Muscle of leg (tissue), 11 donors: ENCODE results near the gene ZEB2. TPM values are rescaled to one million over a fixed set of nuclear protein-coding genes. Genes with fewer than 3 reads are reported as not detected.

ENCODE experiments used
- DNase-seq: peaks from one replicate; pipeline ENCODE4 v3.0.0; 2013
- H3K27ac ChIP-seq: one replicate; pipeline ENCODE4 v1.5.1; 2013; ENCODE audit warnings: mild to moderate bottlenecking, low read length, control low read depth
- H3K27me3 ChIP-seq: one replicate; pipeline ENCODE4 v1.6.1; 2013; ENCODE audit warnings: low read length; ENCODE audit not compliant: control insufficient read depth, insufficient read depth
- H3K36me3 ChIP-seq: one replicate; pipeline ENCODE4 v1.6.1; 2013; ENCODE audit warnings: low read length; ENCODE audit not compliant: control insufficient read depth, insufficient read depth
- H3K4me1 ChIP-seq: one replicate; pipeline ENCODE4 v1.6.1; 2013; ENCODE audit warnings: low read length; ENCODE audit not compliant: control insufficient read depth, insufficient read depth
- H3K4me3 ChIP-seq: one replicate; pipeline ENCODE4 v1.5.1; 2013; ENCODE audit warnings: low read length, control low read depth
- H3K9me3 ChIP-seq: replicated peaks from 2 replicates; pipeline ENCODE4 v1.6.1; 2013; ENCODE audit warnings: low read depth, low read length; ENCODE audit not compliant: control insufficient read depth
- WGBS: methylation state at CpG from one replicate; pipeline ENCODE4 v1.1.5; 2013; ENCODE audit warnings: missing lambda C conversion rate; ENCODE audit not compliant: insufficient coverage; 5-methylcytosine and 5-hydroxymethylcytosine counted together
- polyA plus RNA-seq, 8 donors: library from polyadenylated mRNA; unstranded; fragments of 120-200 nt; gene quantifications; one replicate each; pipeline versions ENCODE4 v1.2.1 to v1.2.3, GENCODE V29; 2013; ENCODE audit warnings: inconsistent platforms in 1 of 8, low replicate concordance in 1 of 8; ENCODE audit not compliant: insufficient read length in 8 of 8, insufficient read depth in 1 of 8
- total RNA-seq: library from RNA; stranded (reverse); fragments of 120-200 nt; gene quantifications from one replicate; pipeline ENCODE4 v1.2.4, GENCODE V29; 2013

Gene ZEB2
- total and polyA plus RNA-seq, 9 donors = 90.0 to 163 (median 118) TPM

- 85% methylated on average over 4 of the region's 10 CpGs for WGBS
- peaks cover 16% of the 10 kb centered on the region for H3K36me3 ChIP-seq
- no peaks in the 10 kb centered on the region for H3K9me3 ChIP-seq
- DNase-seq = no peak
- H3K4me3 ChIP-seq = no peak overlapping the region
- H3K4me1 ChIP-seq = peaks cover 6% of the 10 kb centered on the region
- no peak overlapping the region for H3K27ac ChIP-seq
- H3K27me3 ChIP-seq = no peaks in the 10 kb centered on the region
These were observed 30.5 kb downstream of the ZEB2 start for GRCh38 chr2:144489315-144489916.

GRCh38 chr2:144484201-144484948 lies 35.5 kb downstream of the ZEB2 start:
- Histone ChIP-seq H3K9me3 (no peaks in the 10 kb centered on the region), H3K4me1 (peaks cover 12% of the 10 kb centered on the region), H3K4me3 (no peak overlapping the region), H3K27me3 (no peaks in the 10 kb centered on the region), H3K36me3 (peaks cover 9% of the 10 kb centered on the region), H3K27ac (no peak overlapping the region)
- no peak for DNase-seq
- 90% methylated on average over 3 of the region's 5 CpGs for WGBS

DNA sequence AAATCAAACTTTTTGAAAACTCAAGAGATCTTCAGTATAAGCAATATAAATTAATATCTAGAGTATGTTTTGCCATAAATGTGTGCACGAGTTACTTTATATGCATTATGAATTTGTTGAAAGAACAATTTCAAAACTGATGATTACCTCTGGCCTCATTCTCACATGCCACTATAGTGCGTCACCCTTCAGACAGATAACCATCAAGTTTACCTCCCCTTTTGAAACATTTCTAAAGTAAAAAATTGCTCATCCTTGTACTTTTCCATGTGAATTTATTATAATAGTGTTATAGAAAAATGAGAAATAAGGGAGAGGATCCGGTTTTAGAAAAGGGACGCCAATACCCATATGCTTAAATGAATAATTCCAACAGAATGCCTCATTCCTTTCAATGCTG lies 38.3 kb downstream of the ZEB2 start:
- no CpG with 5 or more reads among the region's 4 CpGs for WGBS
- Histone ChIP-seq H3K9me3 (no peaks in the 10 kb centered on the region), H3K27me3 (no peaks in the 10 kb centered on the region), H3K4me1 (peaks cover 16% of the 10 kb centered on the region), H3K36me3 (peaks cover 15% of the 10 kb centered on the region), H3K27ac (no peak overlapping the region), H3K4me3 (no peak overlapping the region)
- DNase-seq = no peak

GRCh38 chr2:144481109-144481508 lies 38.8 kb downstream of the ZEB2 start:
- WGBS = 50% methylated on average over 2 of the region's 6 CpGs

DNA sequence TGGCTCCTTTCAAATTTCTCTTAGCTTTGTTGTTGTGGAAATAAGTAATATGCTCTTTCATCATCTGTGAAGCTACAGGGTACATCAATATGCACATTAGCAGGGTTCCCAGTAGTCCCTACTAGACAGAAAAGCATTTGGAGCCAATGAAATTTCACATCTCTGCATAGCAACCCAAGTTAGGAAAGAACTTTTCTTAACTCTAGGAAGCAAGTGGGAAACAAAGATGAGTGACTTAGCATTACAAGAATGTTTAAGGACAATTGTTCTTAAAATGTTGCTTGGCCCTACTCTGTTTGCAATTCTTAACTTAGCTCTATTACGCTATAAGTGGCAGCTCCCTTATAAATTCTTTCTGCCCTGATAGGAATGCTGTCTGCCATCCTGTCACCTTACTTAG lies 39.6 kb downstream of the ZEB2 start:
- Histone ChIP-seq H3K4me1 (peaks cover 16% of the 10 kb centered on the region), H3K36me3 (peaks cover 18% of the 10 kb centered on the region), H3K27ac (no peak overlapping the region), H3K4me3 (no peak overlapping the region), H3K27me3 (no peaks in the 10 kb centered on the region), H3K9me3 (no peaks in the 10 kb centered on the region)
- DNase-seq = no peak
- WGBS = no CpG with 5 or more reads among the region's 1 CpG

More at GRCh38 chr2:144481109-144481508, 38.8 kb downstream of the ZEB2 start:
- Histone ChIP-seq H3K27me3 (no peaks in the 10 kb centered on the region), H3K9me3 (no peaks in the 10 kb centered on the region), H3K4me3 (no peak overlapping the region), H3K27ac (no peak overlapping the region), H3K4me1 (peaks cover 16% of the 10 kb centered on the region), H3K36me3 (peaks cover 18% of the 10 kb centered on the region)
- no peak for DNase-seq

DNA sequence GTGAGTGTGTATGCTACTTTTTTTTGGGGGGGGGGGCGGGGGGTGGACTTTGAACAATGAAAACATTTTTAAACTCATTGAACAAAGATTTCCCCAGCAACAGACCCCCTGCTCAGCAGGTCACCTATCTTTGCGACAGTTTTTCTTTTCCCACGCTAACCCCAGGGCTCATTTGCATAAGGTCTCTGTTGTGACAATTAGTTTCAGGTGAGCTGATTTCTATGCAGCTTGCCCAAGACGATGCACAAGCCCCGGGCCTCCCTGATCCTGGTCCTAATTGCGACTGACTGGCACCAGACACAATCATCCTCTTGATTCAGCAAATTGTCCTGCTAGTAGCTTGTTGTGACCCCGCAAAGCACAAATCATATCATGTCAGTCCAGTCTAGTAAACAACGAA lies 40.3 kb downstream of the ZEB2 start:
- 54% methylated on average over 4 of the region's 8 CpGs for WGBS
- no peaks in the 10 kb centered on the region for H3K27me3 ChIP-seq
- H3K4me3 ChIP-seq = no peak overlapping the region
- H3K9me3 ChIP-seq = no peaks in the 10 kb centered on the region
- H3K27ac ChIP-seq = no peak overlapping the region
- H3K36me3 ChIP-seq = peaks cover 18% of the 10 kb centered on the region
- H3K4me1 ChIP-seq = peaks cover 16% of the 10 kb centered on the region
- DNase-seq = no peak

DNA sequence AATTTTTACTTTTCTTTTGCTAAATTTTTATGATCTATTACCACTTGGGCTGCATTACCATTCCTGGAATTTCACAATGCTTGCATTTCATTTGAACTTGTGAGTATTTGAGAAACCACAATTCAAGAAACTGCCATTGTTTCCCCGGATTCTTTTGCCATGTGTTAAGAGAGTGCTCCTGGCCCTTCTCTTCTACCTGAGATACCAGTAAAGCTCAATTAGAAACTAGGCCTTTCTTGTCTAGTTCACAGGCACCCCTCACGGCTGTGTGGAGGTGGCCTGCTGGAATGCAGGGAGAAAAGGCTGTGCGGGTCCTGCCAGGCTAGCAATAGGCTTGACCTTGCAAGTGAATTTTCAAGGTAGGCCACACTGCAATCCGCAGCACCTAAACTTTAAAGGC lies 40.8 kb downstream of the ZEB2 start:
- Histone ChIP-seq H3K27ac (no peak overlapping the region), H3K9me3 (no peaks in the 10 kb centered on the region), H3K36me3 (peaks cover 13% of the 10 kb centered on the region), H3K4me1 (peaks cover 11% of the 10 kb centered on the region), H3K27me3 (no peaks in the 10 kb centered on the region), H3K4me3 (no peak overlapping the region)
- WGBS = 72% methylated on average over 2 of the region's 4 CpGs
- DNase-seq = no peak

DNA sequence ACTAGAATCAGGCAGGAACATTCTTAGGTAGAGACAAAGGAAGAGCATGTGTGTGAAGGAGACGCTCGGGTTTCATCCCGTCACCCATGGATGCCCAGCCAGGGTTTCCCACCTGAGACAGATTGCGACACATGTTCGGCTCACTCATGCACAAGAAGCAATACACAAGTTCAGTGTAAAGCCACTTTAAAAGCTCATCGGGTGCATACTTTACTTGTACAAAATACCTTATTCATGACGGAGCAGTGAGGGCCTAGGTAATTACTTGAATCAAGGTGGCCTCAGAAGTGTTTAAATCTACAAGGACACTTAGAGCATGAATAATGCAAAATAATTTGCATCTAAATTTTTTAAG lies 42.0 kb downstream of the ZEB2 start:
- Histone ChIP-seq H3K4me1 (peaks cover 20% of the 10 kb centered on the region), H3K9me3 (no peaks in the 10 kb centered on the region), H3K27me3 (no peaks in the 10 kb centered on the region), H3K27ac (no peak overlapping the region), H3K4me3 (no peak overlapping the region), H3K36me3 (peaks cover 17% of the 10 kb centered on the region)
- no CpG with 5 or more reads among the region's 7 CpGs for WGBS
- no peak for DNase-seq

DNA sequence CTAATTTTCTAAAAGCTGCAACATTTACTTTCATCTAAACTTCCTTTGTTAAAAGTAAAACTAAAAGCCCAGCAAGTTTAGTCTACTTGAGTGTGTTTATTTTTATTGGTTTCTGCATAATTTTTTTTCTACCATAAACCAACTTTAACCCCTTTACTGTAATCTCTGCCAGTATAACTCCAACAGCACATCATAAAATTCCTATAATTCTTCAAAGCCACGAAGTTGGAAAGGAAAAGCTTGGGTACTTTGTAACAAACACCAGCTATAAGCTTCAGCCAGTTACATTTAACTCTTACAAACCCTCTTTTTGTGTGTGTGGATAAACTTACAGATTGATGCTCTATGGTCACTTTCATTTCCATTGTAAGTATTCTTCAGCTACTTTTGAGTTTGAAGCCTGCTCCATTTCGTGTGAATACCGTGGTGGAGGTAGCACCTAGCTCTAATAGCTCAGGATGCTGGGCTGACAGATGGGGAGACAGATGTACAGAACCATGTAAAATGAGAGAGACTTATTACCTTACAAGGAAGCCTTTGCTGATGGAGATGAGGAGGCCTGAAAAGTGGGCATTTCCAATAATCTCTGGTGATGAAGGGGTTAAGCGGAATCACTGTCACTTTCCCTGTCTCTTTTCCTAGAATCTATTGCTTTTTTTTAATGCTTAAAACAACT lies 42.5 kb downstream of the ZEB2 start:
- Histone ChIP-seq H3K27me3 (no peaks in the 10 kb centered on the region), H3K27ac (peak overlapping the region; percentile 21), H3K9me3 (no peaks in the 10 kb centered on the region), H3K4me1 (peaks cover 22% of the 10 kb centered on the region), H3K36me3 (peaks cover 20% of the 10 kb centered on the region), H3K4me3 (no peak overlapping the region)
- no peak for DNase-seq
- WGBS = 46% methylated on average over 2 of the region's 4 CpGs

DNA sequence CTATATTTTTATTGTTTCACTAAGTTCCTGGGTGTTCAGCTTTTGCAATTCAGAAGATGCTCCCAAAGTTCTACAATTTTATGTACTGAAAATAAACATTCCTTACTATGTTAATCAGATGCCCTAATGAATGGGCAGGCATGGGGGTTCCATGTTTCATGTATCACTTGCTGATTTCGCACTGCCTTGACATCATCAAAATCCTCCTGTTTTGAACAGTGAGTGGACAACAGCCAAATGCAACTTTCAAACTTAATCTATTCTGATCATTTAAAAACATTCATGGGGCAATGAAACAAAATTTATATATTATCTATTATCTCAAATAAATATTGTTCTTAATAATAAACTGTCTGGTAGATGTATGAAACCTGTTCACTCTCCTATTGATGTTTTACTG lies 43.2 kb downstream of the ZEB2 start:
- no peak for DNase-seq
- Histone ChIP-seq H3K9me3 (no peaks in the 10 kb centered on the region), H3K36me3 (peaks cover 22% of the 10 kb centered on the region), H3K4me1 (peaks cover 22% of the 10 kb centered on the region), H3K4me3 (no peak overlapping the region), H3K27me3 (no peaks in the 10 kb centered on the region), H3K27ac (no peak overlapping the region)
- no CpG with 5 or more reads among the region's 1 CpG for WGBS
